ENCODE measurements around the gene STRADA. TPM values are rescaled to one million over a fixed set of nuclear protein-coding genes. Genes with fewer than 3 reads are reported as not detected.
"Not testable (repeated sequence)": the region's sequence is repeated elsewhere in the genome, so short reads cannot be mapped to it uniquely, and the experiment has no call there.

STRADA gene
- polyA plus RNA-seq, 5 donors: 66.2 to 89.5 (median 75.1) TPM

DNA sequence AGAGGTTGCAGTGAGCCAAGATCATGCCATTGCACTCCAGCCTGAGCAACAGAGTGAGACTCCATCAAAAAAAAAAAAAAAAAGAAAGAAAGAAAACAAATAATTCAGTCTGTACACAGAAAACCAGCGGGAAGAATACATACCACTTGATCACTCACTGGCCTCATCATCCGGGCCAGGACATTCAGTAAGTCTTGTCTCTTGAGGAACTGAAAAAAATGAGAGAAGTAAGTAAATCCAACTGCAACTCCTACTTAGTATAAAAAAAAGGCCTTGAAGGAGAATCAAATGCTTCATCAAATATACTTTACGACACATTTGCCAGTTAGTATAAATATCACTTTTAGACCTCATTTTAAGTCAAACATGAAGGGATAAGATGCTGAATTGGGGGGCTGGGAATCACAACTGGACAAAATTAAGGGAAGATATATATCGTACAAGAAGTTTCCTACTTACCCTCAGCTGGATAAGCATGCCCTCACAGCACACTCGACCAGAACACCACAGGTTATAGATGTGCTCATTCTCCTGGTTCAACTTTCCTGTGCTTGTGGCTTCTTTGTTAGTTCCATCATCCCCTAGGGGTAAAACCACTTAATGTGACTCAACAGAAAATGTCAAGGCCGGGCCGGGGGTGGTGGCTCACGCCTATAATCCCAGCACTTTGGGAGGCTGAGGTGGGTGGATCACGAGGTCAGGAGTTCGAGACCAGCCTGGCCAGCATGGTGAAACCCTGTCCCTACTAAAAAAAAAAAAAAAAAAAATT lies 19.4 kb upstream of the STRADA start:
- no peak for DNase-seq

GRCh38 chr17:63758428-63758827 lies 16.8 kb upstream of the STRADA start:
- DNase-seq: no peak

DNA sequence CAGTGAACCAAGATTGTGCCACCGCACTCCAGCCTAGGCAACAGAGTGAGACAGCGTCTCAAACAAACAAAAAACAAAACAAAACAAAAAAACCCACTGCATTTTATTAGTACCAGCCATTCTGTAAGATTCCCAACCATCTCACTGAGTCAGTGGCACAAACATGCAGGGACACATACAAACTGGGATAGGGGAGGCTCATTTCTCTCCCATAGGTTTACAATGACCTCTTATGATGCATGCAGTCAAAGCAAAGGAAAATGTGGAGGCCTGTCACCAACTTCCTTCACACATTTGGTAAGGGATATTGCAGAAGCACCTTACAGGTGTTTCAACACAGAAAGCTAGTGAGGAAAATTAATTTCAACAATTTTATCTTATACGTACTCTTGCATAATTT lies 12.4 kb upstream of the STRADA start:
- DNase-seq: no peak

- DNase-seq: no peak
These were observed 11.6 kb upstream of the STRADA start for GRCh38 chr17:63753215-63753614.

GRCh38 chr17:63752707-63753106 lies 11.1 kb upstream of the STRADA start:
- DNase-seq: no peak

- DNase-seq: no peak
These were observed 10.2 kb upstream of the STRADA start for GRCh38 chr17:63751806-63752205.

- no peak for DNase-seq
These were observed 524 bp downstream of the STRADA start for GRCh38 chr17:63741143-63741407.

DNA sequence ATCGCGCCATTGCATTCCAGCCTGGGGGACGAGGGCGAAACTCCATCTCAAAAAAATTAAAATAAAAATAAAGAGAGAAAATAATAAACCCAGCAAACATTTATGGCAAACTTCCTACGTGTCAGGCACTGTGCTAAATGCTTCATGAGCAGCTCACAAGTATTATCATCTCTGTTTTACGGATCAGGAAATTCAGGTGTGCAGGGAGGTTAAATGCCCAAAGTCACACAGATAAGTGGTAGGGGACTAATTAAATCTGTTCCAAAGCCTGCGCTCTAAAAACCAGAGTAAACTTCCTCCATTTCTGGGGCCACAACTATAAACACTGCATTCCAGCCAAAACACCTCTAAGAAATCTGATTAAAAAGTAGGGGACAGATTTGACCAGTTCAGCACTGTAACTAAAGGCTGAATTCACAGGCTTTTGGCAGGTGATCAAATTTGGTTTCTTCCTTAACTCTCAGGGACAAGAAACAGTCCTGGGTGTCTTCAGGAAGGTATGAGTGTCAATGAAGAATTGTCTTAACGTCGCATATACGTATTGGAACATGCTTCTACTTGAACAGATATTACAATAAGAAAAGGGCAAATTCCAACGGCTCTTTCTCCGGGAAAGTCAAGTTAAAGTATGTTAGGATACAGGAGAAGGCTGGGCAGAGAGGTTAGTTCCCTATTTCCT lies 996 bp downstream of the STRADA start:
- peak in 1 of 2 donors; percentile 10 for DNase-seq

- DNase-seq: no peak
These were observed 5.9 kb downstream of the STRADA start for GRCh38 chr17:63735691-63736090.

- no peak for DNase-seq
These were observed 19.2 kb downstream of the STRADA start for GRCh38 chr17:63722403-63722802.

GRCh38 chr17:63720194-63720593 lies 21.4 kb downstream of the STRADA start:
- DNase-seq: not testable (repeated sequence)

DNA sequence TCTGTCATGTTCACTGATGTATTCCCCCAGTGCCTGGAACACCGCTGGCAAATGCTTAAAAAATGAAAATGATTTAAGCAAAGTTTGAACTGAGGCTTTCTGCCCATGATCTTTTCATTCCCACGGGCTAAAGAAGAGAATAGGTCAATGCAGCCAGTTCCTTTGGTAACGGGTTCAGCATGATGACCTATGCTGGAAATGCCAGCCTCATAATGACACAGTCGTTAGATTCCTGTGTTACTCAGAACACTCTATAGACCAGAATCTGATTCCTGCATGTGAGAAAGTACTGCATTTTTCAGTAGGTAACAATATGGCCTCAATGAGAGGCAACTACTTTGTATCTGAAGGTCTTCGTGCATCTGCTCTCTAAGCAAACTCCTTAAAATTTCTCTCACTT lies 22.6 kb downstream of the STRADA start:
- DNase-seq: no peak

GRCh38 chr17:63716426-63716825 lies 25.2 kb downstream of the STRADA start:
- DNase-seq: no peak

DNA sequence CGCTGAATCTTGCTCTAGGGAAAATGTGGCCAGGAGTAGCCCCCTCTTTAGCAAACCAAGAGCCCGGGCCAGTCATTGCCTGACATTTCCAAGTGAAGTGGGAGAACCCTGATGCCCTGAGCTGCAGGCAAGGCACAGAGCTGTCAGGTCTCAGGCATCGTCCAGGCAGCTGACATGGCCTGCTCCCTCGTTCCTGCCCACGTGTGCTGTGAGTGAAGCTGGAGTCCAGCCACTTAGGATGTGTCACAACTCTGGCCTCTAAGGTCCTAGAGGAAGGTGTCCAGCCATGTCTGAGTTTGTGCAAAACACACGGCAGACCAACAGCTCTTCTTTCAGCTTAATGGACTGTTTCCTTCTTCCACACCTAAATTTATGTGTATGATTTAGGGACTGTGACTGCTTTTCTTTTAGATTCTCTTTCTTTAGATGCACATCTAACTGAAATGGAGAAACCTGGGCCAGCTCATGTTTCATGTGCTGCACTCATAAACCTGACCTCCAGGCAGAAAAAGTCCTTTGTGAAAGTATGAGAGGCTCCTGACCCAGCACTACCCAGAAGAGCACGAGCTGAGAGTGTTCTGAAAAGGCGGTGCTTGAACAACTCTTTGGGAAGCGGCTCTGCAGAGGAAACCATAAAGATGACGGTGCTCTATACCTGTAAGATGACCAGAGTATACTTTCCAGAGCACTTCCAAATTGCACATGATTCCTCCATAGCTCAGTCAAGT lies 26.9 kb downstream of the STRADA start:
- no peak for DNase-seq

DNA sequence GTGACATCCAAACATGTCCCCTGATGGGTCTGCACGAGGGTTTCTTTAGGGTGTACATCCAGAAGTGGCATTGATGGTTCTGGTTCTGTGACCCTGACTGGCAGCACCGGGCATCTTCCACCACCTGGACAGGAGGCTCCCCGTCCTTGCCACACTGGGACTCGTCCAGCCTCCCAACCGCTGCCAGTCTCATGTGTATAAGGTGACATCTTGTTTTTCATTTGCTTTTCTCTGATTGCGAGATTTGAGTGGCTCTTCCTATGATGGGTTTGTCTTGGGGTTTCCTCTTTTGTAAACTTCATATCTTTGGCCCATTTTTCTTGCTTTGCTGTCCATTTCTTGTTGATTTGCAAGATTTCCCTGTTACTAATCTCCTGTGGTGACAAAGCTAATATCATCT lies 32.5 kb downstream of the STRADA start:
- no peak for DNase-seq

DNA sequence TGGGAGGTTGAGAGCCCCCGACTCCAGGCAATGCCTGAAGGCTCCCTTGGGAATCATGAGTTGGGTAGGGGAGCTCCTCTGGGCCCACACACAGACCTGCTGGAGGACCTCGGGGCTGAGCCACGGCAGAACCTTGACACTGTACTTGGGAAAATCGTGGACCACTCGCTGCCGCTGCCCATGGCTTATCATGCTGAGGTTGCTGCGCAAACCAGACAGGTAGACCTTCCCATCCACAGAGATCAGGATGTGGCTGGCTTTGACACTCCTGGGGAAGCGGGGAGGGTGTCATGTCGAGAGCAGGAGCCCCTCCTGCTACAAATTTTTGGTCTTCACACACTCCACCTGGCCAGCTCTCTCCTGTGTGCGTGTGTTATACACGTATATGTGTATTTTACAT lies 34.4 kb downstream of the STRADA start:
- no peak for DNase-seq

DNA sequence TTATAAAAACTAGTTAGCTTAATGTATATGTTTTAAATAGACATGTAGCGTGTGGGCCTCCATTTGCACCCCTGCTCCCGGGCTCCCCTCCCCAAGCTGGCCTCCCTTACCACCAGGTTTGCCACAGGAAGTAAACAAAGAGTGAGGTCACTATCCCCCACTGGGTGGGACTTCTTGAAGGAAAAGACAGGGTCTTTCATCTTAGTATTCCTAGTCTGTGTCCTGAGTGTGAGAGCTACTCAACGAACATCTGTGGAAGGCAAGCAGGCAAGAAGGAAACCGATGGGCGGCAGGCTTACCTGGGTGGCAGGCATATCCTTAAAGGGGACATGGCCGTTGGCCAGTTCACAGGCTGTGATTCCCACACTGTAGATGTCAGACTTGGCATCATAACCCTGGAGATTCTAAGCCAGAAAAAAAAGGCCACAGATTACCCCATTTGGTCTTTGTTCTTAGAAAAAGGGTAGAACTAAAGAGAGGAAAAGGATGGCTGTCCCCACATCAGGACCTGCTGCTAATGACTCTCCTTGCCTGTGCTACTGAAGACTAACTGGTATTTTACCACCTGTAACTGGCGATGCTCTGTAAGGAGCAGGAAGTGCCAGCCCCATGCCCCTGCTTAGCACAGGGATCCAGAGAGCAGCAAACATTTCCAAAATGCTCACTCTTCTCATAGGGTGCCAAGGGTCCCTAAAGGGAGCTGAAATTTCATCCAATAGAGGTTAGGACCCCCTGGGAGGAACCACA lies 35.1 kb downstream of the STRADA start:
- no peak for DNase-seq

DNA sequence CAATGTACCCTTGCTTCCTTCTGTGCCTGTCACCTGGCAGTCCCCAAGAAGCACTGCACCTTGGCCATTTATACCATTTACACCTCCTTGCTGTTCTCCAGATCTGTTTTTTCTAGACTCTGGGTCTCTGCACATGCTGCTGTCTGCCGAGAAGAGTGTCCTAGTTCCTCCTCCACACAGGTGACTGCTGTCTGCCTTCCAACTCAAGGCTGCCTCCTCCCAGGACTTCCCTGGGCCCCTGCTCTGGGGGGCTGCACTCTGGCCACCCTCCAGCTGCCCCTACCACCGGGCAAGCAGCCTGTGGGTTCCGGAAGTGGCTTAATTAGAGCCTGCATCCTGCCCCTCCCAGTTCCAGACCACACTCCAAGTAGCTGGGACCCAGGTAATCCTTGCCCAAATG lies 35.9 kb downstream of the STRADA start:
- DNase-seq: no peak

GRCh38 chr17:63704836-63705235 lies 36.8 kb downstream of the STRADA start:
- DNase-seq: no peak

DNA sequence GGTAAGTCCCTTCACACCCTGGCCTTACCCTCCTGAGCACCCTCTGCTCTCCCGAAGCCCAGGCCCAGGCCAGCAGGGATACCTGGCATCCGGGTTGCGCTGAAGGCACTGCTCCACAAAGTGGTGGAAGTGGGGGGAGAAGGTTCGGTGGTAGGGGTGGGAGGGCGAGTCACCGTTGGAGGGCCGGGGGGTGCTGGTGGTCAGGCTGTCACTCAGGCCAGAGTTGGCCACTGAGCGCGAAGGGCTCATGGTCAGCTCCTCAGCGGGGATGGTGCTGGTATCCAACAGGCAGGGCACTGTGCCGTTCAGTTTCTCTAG lies 37.4 kb downstream of the STRADA start:
- no peak for DNase-seq

- DNase-seq: no peak
These were observed 37.9 kb downstream of the STRADA start for GRCh38 chr17:63703556-63704258.

GRCh38 chr17:63703029-63703428 lies 38.6 kb downstream of the STRADA start:
- no peak for DNase-seq

All from right lung (tissue), 5 donors.